SKM-1 (cell line): Measurements from ENCODE around the gene FGFR2.

ENCODE experiments used
- DNase-seq: peaks from one replicate; lab custom pipeline; 2025; ENCODE audit not compliant: unreplicated experiment; lab: John Stamatoyannopoulos, UW

FGFR2 gene

DNA sequence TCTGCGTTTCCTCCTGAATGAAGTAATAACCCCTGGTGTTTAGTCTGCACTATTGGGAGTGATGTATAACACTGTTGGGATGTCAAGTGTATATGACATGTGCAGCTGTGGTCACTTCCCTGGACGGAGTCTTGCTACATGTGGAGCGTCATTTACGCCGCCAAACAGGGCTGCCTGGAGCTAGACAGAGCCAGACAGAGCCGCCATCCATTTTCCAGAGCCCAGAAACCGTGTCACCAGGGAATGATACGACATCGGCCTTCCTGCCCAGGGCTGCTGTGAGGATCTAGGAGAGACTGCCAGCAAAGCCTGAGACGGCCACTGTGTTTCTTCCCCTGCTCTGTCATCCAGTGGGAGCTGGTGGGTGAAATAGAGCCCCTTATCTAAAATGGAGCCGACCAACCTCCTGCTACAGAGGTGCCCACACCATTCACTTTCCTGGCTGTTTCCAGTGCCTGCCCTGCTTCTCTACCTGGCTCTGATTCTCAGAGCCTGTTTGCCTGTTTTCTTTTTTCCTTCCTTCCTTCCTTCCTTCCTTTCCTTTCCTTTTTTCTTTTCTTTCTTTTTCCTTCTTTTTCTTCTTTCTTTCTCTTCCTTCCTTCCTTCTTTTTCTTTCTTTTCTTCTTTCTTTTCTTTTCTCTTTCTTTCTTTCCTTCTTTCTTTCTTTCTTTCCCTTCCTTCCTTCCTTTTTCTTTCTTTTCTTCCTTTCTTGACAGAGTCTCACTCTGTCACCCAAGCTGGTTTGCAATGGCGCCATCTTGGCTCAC lies 13.3 kb upstream of the FGFR2 start:
- DNase-seq = no peak

DNA sequence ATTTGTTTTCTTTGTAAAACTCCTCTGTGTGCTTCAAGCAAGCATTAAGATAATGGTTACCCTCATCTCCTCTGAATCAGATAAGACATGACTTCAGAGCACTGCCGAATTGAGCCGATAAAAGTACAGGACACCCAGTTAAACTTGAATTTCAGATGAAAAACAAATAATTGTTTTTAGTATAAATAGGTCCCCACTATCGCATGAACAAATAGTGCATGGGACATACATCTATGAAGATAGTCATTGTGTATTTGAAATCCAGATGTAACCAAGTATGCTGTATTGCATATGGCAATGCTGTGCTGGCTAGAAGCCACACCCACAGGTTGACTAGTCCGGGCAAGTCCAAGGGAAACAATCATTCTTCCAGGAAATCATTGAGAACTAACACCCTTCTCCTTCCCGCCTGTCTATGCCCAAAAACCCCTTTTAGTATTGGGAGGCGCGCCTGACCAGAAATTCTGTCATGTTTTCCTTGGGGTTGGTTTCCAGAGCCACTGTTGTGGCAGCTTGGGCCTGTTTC lies 12.6 kb upstream of the FGFR2 start:
- DNase-seq = no peak

DNA sequence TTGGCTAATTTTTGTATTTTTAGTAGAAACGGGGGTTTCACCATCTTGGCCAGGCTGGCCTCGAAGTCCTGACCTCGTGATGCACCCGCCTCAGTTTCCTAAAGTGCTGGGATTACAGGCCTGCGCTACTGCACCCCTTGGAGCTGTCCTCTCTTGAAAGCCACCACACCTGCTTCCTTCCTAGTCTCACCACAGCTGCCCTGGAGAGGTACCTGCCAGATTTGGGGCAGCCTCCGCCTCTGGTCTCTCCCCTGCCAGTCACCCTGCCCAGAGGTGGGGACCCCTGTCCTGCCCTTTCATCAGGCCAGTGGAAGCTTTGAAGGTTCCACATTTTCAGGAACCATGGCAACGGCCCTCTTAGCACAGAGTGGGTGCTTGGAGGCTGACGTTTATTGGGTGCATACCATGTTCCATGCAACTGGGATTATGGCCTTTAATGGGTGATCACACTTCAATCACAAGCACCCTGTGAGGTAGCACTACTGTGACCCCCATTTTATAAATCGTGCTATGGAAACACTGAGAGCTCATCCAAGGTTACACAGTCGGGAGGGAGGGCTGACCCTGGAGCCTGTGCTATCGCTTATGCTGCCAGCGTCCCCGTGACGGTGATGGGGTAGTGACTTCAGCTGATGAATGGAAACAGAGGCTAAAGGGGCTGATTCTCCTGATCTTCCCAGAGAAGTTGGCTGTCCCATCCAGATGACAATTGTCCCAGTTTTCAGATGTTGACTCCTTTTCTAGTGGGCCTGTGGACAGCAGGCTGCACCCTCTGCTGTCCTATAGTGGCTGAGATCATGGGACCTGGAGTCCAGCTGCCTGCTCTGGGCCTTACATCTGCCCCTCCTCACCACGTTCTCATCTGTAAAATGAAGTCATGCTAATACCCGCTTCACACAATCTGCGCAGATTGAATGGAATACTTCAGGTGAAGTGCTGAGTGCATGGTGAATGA lies 11.5 kb upstream of the FGFR2 start:
- DNase-seq = no peak

DNA sequence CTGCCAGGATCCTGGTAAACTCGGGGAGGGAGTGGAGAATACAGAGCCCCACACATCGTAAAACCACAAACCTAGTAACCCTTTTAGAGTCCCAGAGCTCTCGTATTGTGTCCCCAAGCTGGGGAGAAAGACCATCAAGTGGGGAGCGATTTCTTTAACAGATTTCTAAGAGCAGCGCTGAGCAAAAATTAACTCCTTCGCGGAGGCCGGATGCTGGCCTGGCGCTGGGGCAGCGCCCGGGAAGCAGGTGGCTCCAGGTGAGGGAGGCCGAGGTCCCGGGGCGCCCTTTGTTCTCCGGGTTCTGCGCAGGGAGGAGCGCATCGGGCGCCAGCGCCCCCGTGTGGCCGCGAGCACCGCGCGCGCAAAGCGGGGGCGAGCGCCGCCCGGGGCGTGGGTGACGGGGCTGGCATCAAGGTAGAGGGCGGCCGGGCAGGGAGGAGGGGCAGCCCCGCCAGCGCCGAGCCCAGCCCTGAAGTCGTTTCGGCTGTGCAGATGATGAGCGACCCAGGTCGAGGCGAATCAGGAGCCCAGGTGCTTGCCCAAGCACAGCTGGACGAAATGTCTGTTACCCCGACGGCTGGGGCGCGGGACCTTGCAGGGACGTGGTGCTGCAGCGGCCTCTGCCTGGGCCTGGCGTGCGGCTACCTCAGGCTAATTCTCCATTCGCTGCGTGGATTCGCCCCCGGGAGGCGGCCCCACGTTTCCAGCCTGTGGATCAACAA lies 10.4 kb upstream of the FGFR2 start:
- no peak for DNase-seq

DNA sequence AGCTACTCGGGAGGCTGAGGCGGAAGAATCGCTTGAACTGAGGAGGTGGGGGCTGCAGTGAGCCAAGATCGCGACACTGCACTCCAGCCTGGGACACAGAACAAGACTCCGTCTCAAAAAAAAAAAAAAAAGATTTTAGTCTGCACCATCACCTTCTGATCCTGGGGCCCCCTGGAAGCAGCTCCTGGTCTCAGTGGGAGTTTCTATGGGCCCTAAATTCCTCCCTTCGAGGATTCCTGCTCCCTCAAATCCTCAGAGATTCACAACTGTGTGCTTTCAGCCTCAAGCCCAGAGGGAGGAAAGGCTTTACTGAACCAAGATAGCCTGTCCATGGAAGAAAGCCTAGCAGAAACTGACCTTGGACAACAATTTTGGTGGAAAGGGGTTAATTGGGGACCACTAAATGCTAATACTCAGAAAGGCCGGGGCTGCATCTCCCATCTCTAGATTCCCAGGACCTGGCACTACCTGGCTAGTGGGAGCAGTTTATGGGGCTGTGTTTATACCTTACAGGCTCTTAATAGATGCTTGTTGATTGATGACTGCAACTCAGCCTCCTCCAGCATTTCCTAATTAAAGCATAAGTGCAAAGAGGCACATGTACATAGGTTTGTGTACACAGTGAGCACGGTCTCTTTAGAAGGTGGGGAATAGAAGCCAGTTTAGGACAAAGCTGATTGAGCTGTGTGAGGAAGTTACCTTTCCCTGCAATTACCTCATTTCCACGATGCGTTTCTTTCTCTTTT lies 9.2 kb upstream of the FGFR2 start:
- DNase-seq = no peak

DNA sequence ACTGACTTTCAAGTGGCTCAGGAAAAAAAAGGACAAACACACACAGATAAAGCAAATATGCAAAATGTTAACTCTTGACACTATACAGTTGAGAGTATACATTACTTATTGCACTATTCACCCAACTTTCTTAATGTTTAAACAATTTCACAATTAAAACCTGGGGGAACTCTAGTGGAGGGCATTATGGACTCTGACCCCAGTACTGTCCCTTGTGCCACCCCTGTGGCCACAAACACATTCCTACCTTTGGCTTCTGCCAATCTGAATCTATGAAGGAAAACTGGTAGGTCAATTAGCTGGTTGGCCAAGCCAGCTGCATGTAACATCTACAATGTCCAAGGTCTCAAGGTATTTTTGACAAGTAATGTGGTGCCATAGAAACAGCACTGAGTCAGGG lies 7.5 kb upstream of the FGFR2 start:
- DNase-seq = no peak

DNA sequence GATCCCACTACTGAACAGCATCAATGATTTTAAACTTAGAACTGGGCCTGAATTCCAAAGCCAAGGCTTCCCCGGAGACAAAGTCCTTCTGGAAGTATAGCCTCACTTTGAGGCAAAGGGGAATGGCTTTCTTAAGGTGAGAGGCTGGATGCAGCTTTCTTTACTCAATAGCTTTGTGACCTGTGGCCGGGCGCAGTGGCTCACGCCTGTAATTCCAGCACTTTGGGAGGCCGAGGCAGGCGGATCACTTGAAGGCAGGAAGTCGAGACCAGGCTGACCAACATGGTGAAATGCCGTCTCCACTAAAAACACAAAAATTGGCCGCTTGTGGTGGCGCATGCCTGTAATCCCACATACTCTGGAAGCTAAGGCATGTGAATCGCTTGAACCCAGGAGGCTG lies 3.2 kb upstream of the FGFR2 start:
- no peak for DNase-seq

DNA sequence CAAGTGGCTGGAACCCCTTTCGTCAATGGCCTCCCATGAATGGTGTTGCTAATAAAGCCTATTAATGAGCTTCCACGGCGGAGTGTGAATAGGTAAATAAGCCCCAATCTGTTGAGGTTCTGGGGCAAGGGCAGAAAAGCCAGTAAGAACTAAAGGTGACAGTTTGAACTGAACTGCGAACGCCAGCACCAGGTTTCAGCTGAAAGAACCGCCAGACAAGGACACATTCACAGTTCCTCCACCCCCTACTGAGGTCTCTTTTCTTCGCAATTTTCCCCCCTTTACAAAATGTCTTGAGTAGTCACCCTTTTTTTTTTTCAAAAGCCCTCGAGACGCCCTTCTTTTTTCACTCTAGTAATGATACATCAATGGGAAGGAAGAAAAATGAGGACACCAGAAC lies 2.4 kb upstream of the FGFR2 start:
- DNase-seq = no peak

DNA sequence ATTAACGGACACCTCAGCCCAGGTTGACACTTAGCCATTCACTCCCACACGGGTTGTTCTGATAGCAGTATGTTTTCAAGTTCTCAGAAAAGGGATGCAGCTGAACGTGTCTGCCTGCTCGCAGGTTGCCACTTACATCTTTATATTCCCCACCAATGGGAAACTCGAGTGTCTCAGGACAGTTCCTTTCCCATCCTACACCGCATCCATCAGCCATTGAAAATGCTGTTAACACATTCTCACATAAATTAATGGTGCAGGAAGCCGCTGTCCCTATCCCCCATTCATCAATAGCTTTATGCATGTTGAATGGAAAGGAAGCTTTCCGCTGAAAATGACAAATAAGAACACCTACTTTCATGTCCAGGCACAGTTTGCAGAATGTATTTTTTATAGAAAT lies 1.7 kb upstream of the FGFR2 start:
- no peak for DNase-seq

DNA sequence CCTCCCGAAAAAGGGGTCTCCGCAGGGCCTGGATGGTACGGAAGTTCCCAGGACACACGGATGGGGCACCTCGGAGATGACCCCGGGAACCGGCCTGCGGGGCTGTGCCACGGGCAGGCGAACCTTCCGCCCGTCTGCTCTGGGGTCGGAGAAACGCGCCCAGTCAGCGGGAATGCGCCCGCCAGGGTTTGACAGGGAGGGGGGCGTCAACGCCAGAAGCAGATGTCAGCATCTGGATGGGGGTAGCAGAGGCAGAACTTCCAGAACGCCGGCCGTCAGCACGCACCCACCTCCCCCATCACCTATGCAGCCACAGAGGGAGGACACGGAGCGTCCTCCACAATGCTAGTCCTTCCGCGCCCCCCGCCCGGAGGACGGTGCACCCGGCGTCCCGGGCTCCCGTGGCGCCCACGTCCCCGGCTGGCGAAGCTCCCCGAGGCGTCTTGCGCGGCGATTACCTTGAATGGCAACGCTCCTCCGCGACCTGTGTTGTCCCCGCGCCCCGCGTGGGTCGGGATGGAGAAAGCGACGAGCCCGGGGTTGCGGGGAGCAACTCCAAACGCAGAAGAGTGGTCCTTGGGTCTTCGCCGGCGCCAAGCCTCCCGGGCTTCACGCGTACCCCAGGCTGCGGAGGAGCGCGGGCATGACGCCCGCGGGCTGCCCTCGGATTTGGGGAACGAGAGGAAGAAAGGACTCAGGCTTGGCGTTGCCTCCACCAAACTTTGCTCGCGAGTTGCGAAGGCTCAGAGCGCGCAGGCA lies 561 bp downstream of the FGFR2 start:
- DNase-seq = no peak

DNA sequence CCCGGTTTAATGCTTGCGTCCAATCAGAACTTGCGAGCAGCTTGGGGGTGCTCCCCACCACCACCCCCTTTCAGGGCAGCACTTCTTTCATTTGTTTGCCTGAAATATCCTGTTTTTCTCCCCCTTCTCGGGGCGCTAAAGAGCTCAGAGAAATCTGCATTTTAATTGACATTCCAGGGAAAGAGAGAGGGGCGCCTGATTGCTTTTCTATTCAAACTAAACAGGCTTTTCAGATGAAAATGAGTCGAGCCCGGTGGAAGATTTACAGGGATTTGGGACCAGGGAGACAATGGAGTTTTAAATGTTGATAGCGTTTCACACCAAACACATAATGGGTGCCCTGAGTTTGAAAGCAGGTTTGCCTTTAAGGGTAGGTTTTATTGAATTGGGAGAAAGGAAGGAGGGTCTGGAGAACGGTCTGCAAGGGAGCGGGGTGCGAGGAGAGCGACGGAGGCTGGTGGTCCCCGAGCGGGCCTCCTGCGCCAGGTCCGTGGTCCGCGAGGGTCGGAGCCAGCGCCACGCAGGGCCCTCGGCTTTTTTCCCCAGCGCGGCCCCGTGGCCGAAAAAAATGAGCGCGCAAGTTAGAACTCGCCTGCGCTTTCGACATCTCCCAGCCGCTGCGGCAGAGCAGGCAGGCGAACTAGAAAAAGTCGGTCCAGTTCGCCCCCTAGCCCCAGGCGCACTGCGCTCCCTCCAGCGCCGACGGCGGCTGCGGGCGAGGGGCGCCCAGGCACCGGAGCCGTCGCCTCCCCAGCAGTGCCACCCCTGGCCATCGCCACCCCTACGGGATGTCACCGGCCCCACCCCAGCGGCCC lies 1.3 kb downstream of the FGFR2 start:
- no peak for DNase-seq

DNA sequence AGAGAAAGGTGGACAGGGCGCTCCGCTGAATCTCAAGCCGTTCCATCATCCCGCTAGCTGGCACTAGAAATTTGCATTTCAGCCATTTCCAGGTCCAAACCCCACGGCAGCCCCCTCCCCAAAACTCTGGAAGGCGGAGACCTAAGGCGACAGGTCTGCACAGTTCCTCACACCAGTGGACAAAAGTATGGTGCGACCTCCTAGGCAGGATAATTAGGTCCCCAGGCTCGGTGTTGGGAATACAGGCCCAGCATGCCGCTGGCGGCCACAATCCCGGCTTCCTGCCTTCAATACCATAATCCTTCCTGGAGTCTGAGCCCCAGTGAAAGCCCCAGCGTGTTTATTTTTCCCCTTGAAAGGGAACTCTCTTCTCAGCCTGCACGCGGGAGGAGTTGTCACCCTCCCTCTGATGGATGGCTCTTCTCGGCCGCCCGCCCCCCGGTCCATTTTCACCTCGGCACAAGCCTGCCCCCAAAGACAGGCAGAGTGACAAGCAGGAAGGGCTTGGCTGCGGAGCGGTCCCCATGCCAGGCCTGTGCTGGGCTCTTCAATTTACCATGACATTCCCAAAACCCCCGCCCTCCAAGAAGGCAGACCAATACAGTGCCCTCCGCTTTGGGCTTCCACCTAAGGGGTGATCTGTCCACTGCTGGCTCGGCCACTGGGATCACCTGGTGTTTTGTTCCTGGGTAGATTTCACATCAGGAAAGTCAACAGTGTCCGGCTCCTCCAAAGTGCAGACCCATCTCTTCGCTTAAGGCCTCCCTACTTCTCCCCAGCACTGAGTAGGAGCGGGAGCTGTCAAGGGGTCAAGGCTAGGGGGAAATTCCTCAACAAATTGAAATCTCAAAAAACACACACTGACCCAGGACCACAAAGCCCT lies 2.2 kb downstream of the FGFR2 start:
- DNase-seq = no peak

DNA sequence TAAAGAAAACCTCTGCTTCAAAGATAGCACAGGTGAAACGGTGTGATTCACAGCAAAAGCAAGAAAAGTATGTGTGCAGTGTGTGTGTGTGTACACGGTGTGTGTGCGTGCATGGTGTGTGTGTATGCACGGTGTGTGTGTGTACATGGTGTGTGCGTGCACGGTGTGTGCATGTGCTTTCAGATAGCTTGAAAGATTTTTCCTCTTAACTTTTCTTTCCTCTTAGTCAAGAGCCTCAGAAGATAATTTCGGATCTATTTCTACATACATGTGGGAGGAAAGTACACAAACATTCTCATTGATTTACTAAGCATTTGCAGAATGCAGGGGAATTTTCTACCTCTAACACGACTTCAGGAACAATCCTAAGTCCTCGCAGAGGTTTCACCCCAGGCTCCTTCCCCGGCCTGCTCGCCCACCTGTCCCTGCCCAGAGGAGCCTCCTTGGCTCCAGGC lies 2.9 kb downstream of the FGFR2 start:
- no peak for DNase-seq

DNA sequence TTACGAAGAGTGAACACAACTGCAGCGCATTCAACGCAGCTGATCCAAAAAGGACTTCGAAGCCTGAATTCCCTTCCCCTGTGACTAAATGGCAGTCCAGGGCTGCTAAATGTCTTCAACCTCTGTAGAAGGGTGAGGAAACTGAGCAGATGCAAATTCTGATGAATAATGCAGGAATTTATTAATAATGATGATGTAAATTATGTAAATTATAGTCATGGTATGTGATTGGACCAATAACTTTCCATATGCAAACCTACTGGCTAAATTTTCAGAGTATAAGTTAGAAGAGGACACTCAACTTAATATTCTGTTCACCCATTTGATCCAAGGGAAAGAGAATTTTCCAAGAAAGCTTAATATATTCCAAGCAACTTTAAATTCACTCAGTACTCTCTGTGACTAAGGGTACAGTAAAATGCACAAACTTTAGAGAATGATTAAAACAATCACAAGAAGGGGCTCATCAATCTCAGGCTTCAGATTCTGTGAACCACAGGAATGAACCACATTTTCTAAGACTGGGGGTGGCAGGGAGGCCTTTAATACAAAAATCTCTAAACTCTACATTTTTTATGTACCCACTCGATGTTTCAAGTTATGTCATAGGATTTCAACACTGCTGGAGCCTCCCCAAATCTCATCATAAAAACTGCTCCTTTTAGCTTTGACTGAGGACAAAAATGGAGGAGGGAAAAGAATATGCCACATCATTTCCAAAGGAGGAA lies 3.5 kb downstream of the FGFR2 start:
- DNase-seq = no peak

DNA sequence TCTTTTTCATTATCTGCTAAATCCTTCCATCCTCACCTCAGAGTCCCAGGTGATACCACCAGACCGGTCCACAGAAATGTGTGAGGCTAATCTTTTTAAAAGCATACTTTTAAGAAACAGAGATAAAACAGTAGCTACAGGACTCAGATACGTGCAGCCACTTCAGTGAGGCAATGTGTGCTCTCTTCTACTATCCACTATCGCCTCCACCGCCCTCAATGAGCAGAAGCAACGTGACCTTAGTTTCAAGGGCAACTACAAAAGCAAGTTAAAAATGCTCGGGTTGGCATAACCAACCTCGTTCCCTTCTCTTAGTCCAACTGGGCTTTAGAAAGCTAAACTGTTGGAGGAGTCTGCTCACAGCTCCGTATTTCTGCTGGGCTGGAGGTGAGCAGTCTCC lies 4.2 kb downstream of the FGFR2 start:
- DNase-seq = no peak

DNA sequence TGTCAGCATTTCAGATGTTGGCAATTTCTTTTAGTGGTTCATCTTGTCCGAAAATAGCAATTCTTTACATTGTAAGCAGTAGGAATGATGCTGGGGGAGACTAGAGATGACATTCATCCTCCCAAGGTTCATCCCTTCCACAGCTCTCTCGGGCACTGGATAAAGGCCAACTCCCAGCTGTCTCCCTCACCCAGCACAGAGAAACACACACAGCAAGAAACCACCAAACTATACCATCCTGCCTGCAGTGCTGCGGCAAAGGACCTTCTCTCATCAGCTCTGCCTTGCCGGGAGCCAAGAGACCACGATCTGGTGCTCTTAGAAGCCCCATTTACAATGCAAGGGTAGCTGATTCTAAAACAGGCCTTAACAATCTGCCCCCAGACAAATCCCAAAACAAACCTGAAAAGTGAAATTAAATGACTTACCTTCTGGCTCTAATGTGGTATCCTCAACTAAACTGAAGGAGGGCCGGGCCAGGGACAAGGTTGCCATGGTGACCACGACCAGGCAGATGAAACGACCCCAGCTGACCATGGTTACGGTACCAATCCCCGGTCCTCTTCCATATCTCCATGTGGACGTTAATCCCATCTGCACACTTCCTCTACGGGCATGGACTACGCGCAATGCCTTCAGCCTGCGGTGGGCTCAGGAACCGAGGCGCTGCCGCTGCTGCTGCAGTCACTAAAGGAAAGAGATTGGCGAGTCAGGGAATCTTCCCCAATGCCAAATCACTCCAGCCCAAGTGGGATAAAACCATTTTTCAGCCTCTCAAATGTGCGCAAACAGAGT lies 4.8 kb downstream of the FGFR2 start:
- DNase-seq = no peak
